HepG2 (cell line): ENCODE measurements around the gene ARL4D. TPM values are rescaled to one million over a fixed set of nuclear protein-coding genes. Genes with fewer than 3 reads are reported as not detected.

Source experiments
- AKAP8 ChIP-seq: sonication (generic); formaldehyde crosslinking; IDR thresholded peaks from 2 replicates; pipeline ENCODE4 v1.5.1; 2020; ENCODE audit warnings: mild to moderate bottlenecking, missing genetic modification reagents
- GATA4 ChIP-seq: sonication (generic); IDR thresholded peaks from 2 replicates; pipeline ENCODE4 v1.6.1; 2016; ENCODE audit warnings: antibody characterized with exemption, low read depth, borderline replicate concordance
- HMG20B ChIP-seq: conservative IDR thresholded peaks from 2 replicates; pipeline ENCODE4 v1.6.1; 2016; ENCODE audit warnings: missing genetic modification reagents, missing compliant biosample characterization
- HMGA1 ChIP-seq: sonication (generic); formaldehyde crosslinking; conservative IDR thresholded peaks from 2 replicates; pipeline ENCODE4 v1.4.0; 2020; ENCODE audit warnings: missing genetic modification reagents
- JARID2 ChIP-seq: sonication (generic); formaldehyde crosslinking; IDR thresholded peaks from 2 replicates; pipeline ENCODE4 v1.8.1; 2023; ENCODE audit warnings: missing genetic modification reagents, inconsistent platforms; ENCODE audit not compliant: insufficient replicate concordance
- MTF1 ChIP-seq: sonication (generic); formaldehyde crosslinking; IDR thresholded peaks from 2 replicates; pipeline ENCODE4 v1.5.0; 2020; ENCODE audit warnings: missing genetic modification reagents
- NFE2L2 ChIP-seq: fragments of 150-350 bp; IDR thresholded peaks from 2 replicates; pipeline ENCODE4 v1.6.1; 2014; ENCODE audit warnings: low read length
- NONO ChIP-seq, 2 experiments: fragments of 450-650 bp in 1 of 2; sonication (generic) in 1 of 2; formaldehyde crosslinking in 1 of 2; IDR thresholded peaks in 1 of 2; conservative IDR thresholded peaks in 1 of 2; 2 replicates each; pipeline versions ENCODE4 v1.6.1 to v1.8.0; 2017 to 2022; ENCODE audit warnings: mild to moderate bottlenecking in 1 of 2, missing genetic modification reagents in 1 of 2, moderate library complexity in 1 of 2
- REPIN1 ChIP-seq: sonication (generic); formaldehyde crosslinking; IDR thresholded peaks from 2 replicates; pipeline ENCODE4 v1.8.0; 2022; ENCODE audit warnings: missing genetic modification reagents, low read depth, mild to moderate bottlenecking, borderline replicate concordance
- SYNCRIP ChIP-seq: fragments of 200-400 bp; formaldehyde crosslinking; IDR thresholded peaks from 2 replicates; pipeline ENCODE4 v1.6.1; 2018; ENCODE audit warnings: mild to moderate bottlenecking, low read depth, low read length; ENCODE audit not compliant: insufficient read depth
- ZNF232 ChIP-seq: sonication (generic); formaldehyde crosslinking; IDR thresholded peaks from 2 replicates; pipeline ENCODE4 v1.4.0; 2020; ENCODE audit warnings: missing genetic modification reagents, borderline replicate concordance
- ZNF343 ChIP-seq: sonication (generic); formaldehyde crosslinking; IDR thresholded peaks from 2 replicates; pipeline ENCODE4 v1.4.0; 2020; ENCODE audit warnings: mild to moderate bottlenecking, missing genetic modification reagents
- ZNF605 ChIP-seq: sonication (generic); formaldehyde crosslinking; IDR thresholded peaks from 2 replicates; pipeline ENCODE4 v1.8.0; 2022; ENCODE audit warnings: mild to moderate bottlenecking, missing genetic modification reagents
- ZNF629 ChIP-seq: sonication (generic); formaldehyde crosslinking; conservative IDR thresholded peaks from 2 replicates; pipeline ENCODE4 v1.5.0; 2020; ENCODE audit warnings: missing genetic modification reagents
- ZNF766 ChIP-seq: sonication (generic); formaldehyde crosslinking; IDR thresholded peaks from 2 replicates; pipeline ENCODE4 v1.5.0; 2020; ENCODE audit warnings: missing genetic modification reagents, borderline replicate concordance
- ZNF879 ChIP-seq: sonication (generic); formaldehyde crosslinking; IDR thresholded peaks from 2 replicates; pipeline ENCODE4 v1.8.1; 2023; ENCODE audit warnings: missing genetic modification reagents
- polyA plus RNA-seq, 8 experiments: library from polyadenylated mRNA; depleted of rRNA in 3 of 8; stranded (reverse) in 7 of 8; unstranded in 1 of 8; fragments of >200 nt; fragmentation: Illumina TruSeq in 4 of 8; extraction: Trizol in 4 of 8; gene quantifications; 2 replicates each; pipeline versions ENCODE4 v1.2.1 to v1.2.3, GENCODE V29; 2011 to 2016; ENCODE audit warnings: low read depth in 4 of 8, missing spikeins in 1 of 8, mixed read lengths in 1 of 8; ENCODE audit not compliant: insufficient read depth in 1 of 8
- total RNA-seq, 5 experiments: library from RNA; depleted of rRNA; stranded (reverse); fragments of >200 nt; fragmentation: Illumina TruSeq; extraction: Trizol; gene quantifications; 2 replicates each; pipeline ENCODE4 v1.2.3, GENCODE V29; 2016; ENCODE audit warnings: low read depth in 1 of 5
- TF ChIP-seq, protein P1 (sequence below): sonication (generic); formaldehyde crosslinking; IDR thresholded peaks from 2 replicates; pipeline ENCODE4 v1.4.0; 2020; ENCODE audit warnings: mild to moderate bottlenecking, missing genetic modification reagents, borderline replicate concordance
- TF ChIP-seq, protein P2 (sequence below): sonication (generic); formaldehyde crosslinking; IDR thresholded peaks from 2 replicates; pipeline ENCODE4 v1.4.0; 2020; ENCODE audit warnings: missing genetic modification reagents, borderline replicate concordance
- TF ChIP-seq, protein P3 (sequence below), 2 experiments: sonication (generic) in 1 of 2; formaldehyde crosslinking in 1 of 2; IDR thresholded peaks; 2 replicates each; pipeline versions ENCODE4 v1.4.0 to v1.6.1; 2016 to 2020; ENCODE audit warnings: borderline replicate concordance in 1 of 2, low read depth in 1 of 2, mild to moderate bottlenecking in 1 of 2, missing genetic modification reagents in 1 of 2

Gene ARL4D
- total and polyA plus RNA-seq, 2 of the 13 experiments (the other 11 are each of a cell fraction or from before 2014, with no cell fraction given), result 9.0 to 25.9 TPM

DNA sequence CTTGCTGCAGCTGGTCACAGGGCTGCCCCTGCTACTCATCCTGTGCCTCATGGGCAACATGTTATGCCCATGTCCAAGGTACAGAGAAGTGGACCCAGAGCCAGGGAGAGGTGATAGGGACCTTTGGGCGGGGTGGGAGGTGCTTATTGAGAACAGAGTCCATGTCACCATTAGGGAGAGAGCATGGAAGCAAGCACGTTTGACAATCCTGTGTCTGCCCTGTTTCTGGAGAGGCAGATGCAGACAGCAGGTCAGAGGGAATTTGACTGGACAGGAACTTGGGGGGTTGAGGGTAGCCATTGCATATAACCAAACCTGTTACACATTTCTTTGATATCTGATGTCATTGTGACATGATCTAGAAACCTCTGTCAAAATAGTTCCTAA, 14.3 kb upstream of the ARL4D start (continued):
- TF ChIP-seq, protein P1, sequence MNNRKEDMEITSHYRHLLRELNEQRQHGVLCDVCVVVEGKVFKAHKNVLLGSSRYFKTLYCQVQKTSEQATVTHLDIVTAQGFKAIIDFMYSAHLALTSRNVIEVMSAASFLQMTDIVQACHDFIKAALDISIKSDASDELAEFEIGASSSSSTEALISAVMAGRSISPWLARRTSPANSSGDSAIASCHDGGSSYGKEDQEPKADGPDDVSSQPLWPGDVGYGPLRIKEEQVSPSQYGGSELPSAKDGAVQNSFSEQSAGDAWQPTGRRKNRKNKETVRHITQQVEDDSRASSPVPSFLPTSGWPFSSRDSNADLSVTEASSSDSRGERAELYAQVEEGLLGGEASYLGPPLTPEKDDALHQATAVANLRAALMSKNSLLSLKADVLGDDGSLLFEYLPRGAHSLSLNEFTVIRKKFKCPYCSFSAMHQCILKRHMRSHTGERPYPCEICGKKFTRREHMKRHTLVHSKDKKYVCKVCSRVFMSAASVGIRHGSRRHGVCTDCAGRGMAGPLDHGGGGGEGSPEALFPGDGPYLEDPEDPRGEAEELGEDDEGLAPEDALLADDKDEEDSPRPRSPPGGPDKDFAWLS, result no peak
- TF ChIP-seq, protein P2, sequence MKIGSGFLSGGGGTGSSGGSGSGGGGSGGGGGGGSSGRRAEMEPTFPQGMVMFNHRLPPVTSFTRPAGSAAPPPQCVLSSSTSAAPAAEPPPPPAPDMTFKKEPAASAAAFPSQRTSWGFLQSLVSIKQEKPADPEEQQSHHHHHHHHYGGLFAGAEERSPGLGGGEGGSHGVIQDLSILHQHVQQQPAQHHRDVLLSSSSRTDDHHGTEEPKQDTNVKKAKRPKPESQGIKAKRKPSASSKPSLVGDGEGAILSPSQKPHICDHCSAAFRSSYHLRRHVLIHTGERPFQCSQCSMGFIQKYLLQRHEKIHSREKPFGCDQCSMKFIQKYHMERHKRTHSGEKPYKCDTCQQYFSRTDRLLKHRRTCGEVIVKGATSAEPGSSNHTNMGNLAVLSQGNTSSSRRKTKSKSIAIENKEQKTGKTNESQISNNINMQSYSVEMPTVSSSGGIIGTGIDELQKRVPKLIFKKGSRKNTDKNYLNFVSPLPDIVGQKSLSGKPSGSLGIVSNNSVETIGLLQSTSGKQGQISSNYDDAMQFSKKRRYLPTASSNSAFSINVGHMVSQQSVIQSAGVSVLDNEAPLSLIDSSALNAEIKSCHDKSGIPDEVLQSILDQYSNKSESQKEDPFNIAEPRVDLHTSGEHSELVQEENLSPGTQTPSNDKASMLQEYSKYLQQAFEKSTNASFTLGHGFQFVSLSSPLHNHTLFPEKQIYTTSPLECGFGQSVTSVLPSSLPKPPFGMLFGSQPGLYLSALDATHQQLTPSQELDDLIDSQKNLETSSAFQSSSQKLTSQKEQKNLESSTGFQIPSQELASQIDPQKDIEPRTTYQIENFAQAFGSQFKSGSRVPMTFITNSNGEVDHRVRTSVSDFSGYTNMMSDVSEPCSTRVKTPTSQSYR (CRISPR knock-in tag), result peak; percentile 46; the same call in 1 of the 2 replicates
- TF ChIP-seq ZNF766 (CRISPR knock-in tag), result no peak
- TF ChIP-seq ZNF232, result peak; percentile 73; the same call in 1 of the 2 replicates
- TF ChIP-seq HMG20B (CRISPR knock-in tag), result peak; percentile 30; the same call in 1 of the 2 replicates
- no peak for TF ChIP-seq NONO (IDR thresholded peaks at IDR 0.05)
- TF ChIP-seq NONO (CRISPR knock-in tag; conservative IDR thresholded peaks at IDR 0.05), result peak; percentile 88
- TF ChIP-seq GATA4, result 0 out of 2 replicates have a peak, but pooled peaks have one; percentile 13
- TF ChIP-seq SYNCRIP, result no peak
- TF ChIP-seq ZNF879 (CRISPR knock-in tag), result no peak
- peak; percentile 75 for TF ChIP-seq ZNF629 (CRISPR knock-in tag)
- TF ChIP-seq MTF1 (CRISPR knock-in tag), result no peak
- TF ChIP-seq REPIN1 (CRISPR knock-in tag), result peak; percentile 55; the same call in 1 of the 2 replicates
- TF ChIP-seq JARID2, result no peak
- TF ChIP-seq NFE2L2, result no peak
- peak; percentile 45 for TF ChIP-seq ZNF605 (CRISPR knock-in tag)
- peak; percentile 68 for TF ChIP-seq AKAP8
- no peak for TF ChIP-seq HMGA1 (CRISPR knock-in tag)
- TF ChIP-seq ZNF343, result no peak
- TF ChIP-seq, protein P3, sequence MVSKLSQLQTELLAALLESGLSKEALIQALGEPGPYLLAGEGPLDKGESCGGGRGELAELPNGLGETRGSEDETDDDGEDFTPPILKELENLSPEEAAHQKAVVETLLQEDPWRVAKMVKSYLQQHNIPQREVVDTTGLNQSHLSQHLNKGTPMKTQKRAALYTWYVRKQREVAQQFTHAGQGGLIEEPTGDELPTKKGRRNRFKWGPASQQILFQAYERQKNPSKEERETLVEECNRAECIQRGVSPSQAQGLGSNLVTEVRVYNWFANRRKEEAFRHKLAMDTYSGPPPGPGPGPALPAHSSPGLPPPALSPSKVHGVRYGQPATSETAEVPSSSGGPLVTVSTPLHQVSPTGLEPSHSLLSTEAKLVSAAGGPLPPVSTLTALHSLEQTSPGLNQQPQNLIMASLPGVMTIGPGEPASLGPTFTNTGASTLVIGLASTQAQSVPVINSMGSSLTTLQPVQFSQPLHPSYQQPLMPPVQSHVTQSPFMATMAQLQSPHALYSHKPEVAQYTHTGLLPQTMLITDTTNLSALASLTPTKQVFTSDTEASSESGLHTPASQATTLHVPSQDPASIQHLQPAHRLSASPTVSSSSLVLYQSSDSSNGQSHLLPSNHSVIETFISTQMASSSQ (IDR thresholded peaks at IDR 0.05; ENCODE audit: low read depth), result no peak; the same call in 1 of the 2 replicates
- TF ChIP-seq, protein P3 (CRISPR knock-in tag; IDR thresholded peaks at IDR 0.05; ENCODE audit: borderline replicate concordance), result no peak
